Measurements from ENCODE around the gene FSTL4.

Gene FSTL4

GRCh38 chr5:133340822-133341221, 271.5 kb downstream of the FSTL4 start:
- no peak for DNase-seq (ENCODE audit: low spot score)

- no peak for DNase-seq (ENCODE audit: low spot score)
These were observed 272.2 kb downstream of the FSTL4 start for GRCh38 chr5:133340002-133340755.

GRCh38 chr5:133338504-133339355, 273.6 kb downstream of the FSTL4 start:
- DNase-seq (ENCODE audit: low spot score): no peak

GRCh38 chr5:133337795-133338445, 274.4 kb downstream of the FSTL4 start:
- no peak for DNase-seq (ENCODE audit: low spot score)

GRCh38 chr5:133336969-133337410, 275.4 kb downstream of the FSTL4 start:
- no peak for DNase-seq (ENCODE audit: low spot score)

GRCh38 chr5:133336121-133336968, 276.0 kb downstream of the FSTL4 start:
- DNase-seq (ENCODE audit: low spot score): no peak

- DNase-seq (ENCODE audit: low spot score): no peak
These were observed 277.3 kb downstream of the FSTL4 start for GRCh38 chr5:133334796-133335639.

- no peak for DNase-seq (ENCODE audit: low spot score)
These were observed 278.8 kb downstream of the FSTL4 start for GRCh38 chr5:133333326-133334150.

- no peak for DNase-seq (ENCODE audit: low spot score)
These were observed 279.8 kb downstream of the FSTL4 start for GRCh38 chr5:133332439-133333024.

- no peak for DNase-seq (ENCODE audit: low spot score)
These were observed 280.4 kb downstream of the FSTL4 start for GRCh38 chr5:133331941-133332340.

- DNase-seq (ENCODE audit: low spot score): no peak
These were observed 281.4 kb downstream of the FSTL4 start for GRCh38 chr5:133330956-133331355.

- no peak for DNase-seq (ENCODE audit: low spot score)
These were observed 283.5 kb downstream of the FSTL4 start for GRCh38 chr5:133328800-133329199.

GRCh38 chr5:133327946-133328401, 284.4 kb downstream of the FSTL4 start:
- DNase-seq (ENCODE audit: low spot score): no peak

- DNase-seq (ENCODE audit: low spot score): no peak
These were observed 286.0 kb downstream of the FSTL4 start for GRCh38 chr5:133326361-133326760.

GRCh38 chr5:133325864-133326263, 286.5 kb downstream of the FSTL4 start:
- DNase-seq (ENCODE audit: low spot score): no peak

- DNase-seq (ENCODE audit: low spot score): no peak
These were observed 287.4 kb downstream of the FSTL4 start for GRCh38 chr5:133324926-133325325.

- DNase-seq (ENCODE audit: low spot score): no peak
These were observed 288.6 kb downstream of the FSTL4 start for GRCh38 chr5:133323494-133324457.

GRCh38 chr5:133322743-133323142, 289.6 kb downstream of the FSTL4 start:
- DNase-seq (ENCODE audit: low spot score): no peak

Data from AG08396 (cell line).